Measurements from ENCODE around the gene BICRAL. TPM values are rescaled to one million over a fixed set of nuclear protein-coding genes. Genes with fewer than 3 reads are reported as not detected.
"Not testable (repeated sequence)": the region's sequence is repeated elsewhere in the genome, so short reads cannot be mapped to it uniquely, and the experiment has no call there.

BICRAL gene, protein sequence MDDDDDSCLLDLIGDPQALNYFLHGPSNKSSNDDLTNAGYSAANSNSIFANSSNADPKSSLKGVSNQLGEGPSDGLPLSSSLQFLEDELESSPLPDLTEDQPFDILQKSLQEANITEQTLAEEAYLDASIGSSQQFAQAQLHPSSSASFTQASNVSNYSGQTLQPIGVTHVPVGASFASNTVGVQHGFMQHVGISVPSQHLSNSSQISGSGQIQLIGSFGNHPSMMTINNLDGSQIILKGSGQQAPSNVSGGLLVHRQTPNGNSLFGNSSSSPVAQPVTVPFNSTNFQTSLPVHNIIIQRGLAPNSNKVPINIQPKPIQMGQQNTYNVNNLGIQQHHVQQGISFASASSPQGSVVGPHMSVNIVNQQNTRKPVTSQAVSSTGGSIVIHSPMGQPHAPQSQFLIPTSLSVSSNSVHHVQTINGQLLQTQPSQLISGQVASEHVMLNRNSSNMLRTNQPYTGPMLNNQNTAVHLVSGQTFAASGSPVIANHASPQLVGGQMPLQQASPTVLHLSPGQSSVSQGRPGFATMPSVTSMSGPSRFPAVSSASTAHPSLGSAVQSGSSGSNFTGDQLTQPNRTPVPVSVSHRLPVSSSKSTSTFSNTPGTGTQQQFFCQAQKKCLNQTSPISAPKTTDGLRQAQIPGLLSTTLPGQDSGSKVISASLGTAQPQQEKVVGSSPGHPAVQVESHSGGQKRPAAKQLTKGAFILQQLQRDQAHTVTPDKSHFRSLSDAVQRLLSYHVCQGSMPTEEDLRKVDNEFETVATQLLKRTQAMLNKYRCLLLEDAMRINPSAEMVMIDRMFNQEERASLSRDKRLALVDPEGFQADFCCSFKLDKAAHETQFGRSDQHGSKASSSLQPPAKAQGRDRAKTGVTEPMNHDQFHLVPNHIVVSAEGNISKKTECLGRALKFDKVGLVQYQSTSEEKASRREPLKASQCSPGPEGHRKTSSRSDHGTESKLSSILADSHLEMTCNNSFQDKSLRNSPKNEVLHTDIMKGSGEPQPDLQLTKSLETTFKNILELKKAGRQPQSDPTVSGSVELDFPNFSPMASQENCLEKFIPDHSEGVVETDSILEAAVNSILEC
- 3.7 and 3.9 TPM in 2 replicates for total RNA-seq (2014; rRNA removed; shearing (Covaris generic))

GRCh38 chr6:42781796-42782688 lies at the start of gene BICRAL:
BICRAL (plus strand) TSS chr6:42782052; CDS start chr6:42822023, 39,971 bp downstream.
- peak; percentile 64 for DNase-seq (ENCODE audit: low spot score)

GRCh38 chr6:42733867-42734481 lies 47.9 kb upstream of the BICRAL start:
- not testable (repeated sequence) for DNase-seq (ENCODE audit: low spot score)

GRCh38 chr6:42735976-42736375 lies 45.9 kb upstream of the BICRAL start:
- no peak for DNase-seq (ENCODE audit: low spot score)

- DNase-seq (ENCODE audit: low spot score) = no peak
Measured at GRCh38 chr6:42740725-42741124, 41.1 kb upstream of the BICRAL start.

DNA sequence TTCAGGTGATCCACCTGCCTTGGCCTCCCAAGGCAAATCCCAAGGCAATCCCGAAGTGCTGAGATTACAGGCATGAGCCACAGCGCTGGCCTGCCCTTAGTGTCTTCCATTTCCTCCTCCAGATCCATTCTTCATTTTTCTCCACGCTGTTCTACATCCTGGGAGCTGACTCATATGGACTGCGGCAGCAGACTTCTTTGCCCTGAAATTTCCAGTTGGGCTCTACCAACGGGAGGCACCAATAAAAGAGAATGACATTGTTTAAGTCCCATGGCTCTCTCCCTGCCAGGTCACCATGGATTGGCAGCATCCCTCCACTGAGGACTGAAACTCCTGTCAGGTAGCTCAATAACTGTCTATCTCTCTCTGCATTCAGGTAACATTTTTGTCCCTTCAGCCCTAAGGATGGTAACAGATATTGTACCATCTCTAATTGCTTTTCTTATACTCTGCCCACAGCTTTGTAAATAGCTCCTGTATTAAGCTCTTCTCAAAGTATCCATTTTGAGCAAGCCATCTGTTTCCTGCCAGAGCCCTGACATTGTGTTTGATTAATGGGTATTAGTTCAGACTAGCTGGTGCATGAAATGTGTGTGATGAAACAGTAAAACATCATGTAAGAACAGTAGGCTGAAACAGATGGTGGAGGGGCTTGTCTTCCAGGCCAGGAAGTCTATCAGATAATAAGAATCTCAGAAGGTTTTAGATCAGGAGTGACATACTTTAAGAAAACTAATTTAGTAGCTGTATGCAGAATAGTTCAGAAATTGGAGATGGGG lies 39.5 kb upstream of the BICRAL start:
- peak; percentile 70 for DNase-seq (ENCODE audit: low spot score)

- DNase-seq (ENCODE audit: low spot score) = no peak
Measured at GRCh38 chr6:42744351-42744893, 37.4 kb upstream of the BICRAL start.

DNA sequence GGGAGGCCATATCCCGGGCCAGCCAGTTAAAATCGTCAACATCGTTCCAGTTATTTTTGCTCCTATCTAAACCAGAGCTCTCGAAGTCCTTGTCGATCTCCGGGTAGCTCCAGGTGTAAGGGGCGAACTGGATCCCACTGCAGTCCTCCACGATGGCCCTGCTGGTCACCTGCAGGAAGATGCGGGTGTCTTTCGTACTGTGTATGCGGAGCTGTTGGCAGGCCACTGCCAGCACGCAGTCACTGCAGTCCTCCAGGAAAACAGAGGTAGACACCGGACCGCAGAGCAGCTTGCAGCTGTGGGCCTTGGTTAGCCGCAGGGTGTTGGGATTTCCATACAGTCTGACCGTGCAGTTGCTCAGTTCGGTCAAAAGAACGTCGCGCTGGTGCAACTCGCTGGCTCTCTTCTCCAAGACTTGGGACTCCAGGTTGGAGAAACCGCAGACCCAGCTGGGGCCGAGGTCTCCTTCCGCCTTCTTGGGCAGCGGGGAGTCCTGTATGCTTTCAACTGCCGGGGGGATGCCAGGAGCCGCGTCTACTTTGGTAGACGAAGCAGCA lies 36.7 kb upstream of the BICRAL start:
- peak; percentile 13 for DNase-seq (ENCODE audit: low spot score)

- DNase-seq (ENCODE audit: low spot score) = peak; percentile 95
Measured at GRCh38 chr6:42745640-42746462, 36.0 kb upstream of the BICRAL start, which contains the start of gene TBCC. TBCC (minus strand) TSS chr6:42746103; CDS start chr6:42746073, 30 bp downstream.

DNA sequence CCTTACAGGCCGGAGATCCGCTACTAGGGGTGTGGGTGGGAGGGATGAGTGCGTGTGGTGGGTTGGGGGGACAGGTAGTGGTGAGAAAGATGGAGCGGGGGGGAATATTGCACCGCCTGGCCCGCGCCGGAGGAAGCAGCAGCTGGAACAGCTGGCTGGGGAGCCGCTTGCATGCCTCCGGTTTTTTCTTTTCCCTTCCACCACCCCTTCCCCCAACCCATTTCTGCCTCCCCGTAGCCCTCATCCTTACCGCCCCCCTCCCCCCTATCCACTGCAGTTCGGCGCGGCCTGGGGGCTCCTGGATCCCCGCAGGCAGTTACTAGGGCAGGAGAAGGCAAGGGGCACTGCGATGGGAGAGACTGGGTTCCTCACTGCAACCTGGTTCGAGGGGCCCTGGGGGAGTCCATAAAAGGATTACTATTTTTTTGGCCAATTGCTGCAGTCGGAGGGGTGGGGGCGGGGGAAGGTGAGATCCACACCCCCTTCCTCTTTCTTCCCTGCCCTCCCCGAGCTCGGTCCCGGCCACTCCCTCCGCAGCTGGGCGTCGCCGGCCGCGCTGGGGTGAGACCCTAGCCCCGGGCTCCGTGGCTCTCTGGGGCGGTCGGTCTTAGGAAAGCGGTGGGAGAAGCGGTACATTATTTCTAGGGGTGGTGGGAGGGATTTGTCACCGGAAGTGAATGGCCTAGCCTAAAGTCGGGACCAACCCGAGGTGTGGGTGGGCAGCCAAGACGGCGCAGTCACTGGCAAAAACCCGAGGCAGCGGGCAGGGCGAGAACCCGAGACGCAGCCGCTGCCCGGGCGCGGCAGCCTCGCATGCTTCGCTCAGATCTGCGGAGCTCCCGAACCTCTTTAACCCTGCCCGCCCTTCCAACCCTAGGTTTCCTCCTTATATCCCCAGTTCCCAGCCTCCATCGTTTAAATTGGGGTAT lies 35.1 kb upstream of the BICRAL start:
- DNase-seq (ENCODE audit: low spot score) = peak; percentile 69

DNA sequence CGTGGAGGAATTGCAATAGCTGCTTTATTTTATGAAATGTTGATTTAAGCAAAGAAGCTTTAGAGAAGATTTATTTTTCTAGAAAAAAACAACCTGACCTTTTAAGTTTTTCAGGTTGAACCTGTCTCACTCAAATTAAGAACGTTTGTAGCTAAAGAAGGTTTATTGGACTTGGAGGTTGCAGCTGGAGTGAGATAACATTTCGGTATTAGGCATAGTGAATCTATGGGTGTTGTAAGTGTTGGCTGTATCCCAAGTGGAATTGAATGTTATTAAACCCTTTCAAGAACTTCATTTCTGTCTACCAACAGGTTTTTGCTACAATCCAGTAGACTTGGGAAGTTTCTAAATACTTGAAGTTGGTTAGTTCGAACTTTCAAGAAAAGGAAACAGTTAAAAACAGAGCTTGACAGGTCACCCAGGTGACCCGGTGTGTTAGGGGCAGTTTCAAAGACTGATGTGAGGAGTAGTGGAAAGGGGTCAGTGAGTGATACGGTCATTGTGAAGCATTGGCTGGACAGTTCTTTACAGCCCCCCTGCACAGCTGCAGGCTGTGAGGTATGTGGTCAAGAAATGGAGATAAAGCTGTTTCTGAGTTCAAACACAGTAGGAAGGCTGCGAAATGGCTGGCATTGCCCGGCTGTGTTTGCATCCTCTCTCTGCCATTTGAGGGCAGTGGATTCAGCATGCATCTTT lies 33.5 kb upstream of the BICRAL start:
- no peak for DNase-seq (ENCODE audit: low spot score)

- DNase-seq (ENCODE audit: low spot score) = no peak
Measured at GRCh38 chr6:42751055-42751454, 30.8 kb upstream of the BICRAL start.

- no peak for DNase-seq (ENCODE audit: low spot score)
Measured at GRCh38 chr6:42754759-42755158, 27.1 kb upstream of the BICRAL start.

- no peak for DNase-seq (ENCODE audit: low spot score)
Measured at GRCh38 chr6:42756722-42757121, 25.1 kb upstream of the BICRAL start.

DNA sequence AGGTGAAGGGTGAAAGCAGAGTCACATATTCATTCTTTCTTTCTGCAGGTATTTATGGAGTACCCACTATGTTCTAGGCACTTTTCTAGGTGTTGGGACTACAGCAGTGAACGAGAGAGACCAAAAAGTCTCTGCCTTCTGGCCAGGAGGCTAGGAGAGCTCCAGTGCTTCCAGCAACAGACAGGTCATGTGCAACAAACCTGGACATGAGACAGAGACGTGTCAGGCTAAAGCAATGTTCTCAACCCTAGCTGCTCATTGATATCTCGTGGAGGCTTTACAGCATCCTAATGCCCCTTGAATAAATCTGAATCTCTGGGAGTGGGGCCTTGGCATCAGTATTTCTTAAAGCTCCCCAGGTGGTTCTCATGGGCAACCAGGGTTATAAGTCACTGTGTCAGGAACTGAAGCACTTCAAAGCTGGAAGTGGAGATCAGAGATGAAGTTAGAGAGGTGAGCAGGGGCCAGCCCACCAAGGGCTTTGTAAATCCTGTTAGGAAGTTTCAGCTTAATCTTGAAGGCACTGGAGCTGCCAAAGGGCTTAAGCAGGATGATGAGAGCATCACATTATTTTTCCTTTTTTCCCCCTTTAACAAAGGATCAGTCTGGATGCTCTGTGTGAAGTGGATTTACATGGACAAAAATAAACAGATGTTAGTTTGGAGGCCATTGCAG lies 23.0 kb upstream of the BICRAL start:
- DNase-seq (ENCODE audit: low spot score) = no peak

- no peak for DNase-seq (ENCODE audit: low spot score)
Measured at GRCh38 chr6:42761287-42762067, 20.4 kb upstream of the BICRAL start.
